ENCODE data around the gene GSDMA. TPM values are rescaled to one million over a fixed set of nuclear protein-coding genes. Genes with fewer than 3 reads are reported as not detected.

Gene GSDMA
- total RNA-seq, 1 donor from 2014 or later: 0.74 TPM

DNA sequence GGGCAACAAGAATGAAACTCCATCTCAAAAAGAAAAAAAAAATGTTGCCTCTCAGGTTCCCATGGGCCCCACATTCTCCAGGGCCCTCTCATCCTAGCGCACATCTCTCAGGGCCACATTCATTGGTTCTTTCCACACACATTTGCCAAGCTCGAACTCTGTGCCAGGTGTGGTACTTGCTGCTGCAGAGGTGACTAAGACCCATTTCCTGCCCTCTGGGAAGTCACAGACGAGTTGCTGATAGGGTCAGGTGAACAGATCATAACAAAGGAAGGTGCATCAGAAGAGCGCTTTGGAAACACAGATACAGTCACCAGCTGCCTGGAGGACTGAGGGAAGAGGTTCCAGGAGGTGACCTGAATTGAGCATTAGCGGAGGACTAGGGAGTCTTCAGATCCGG is 1.0 kb downstream of the GSDMA start:
- no peaks in the 10 kb centered on the region for H3K9me3 ChIP-seq
- peaks cover 4% of the 10 kb centered on the region for H3K4me1 ChIP-seq
- H3K36me3 ChIP-seq: no peaks in the 10 kb centered on the region
- no peaks in the 10 kb centered on the region for H3K27me3 ChIP-seq
- no peak for DNase-seq (ENCODE audit: extremely low spot score in 2 of 2)
- H3K4me3 ChIP-seq: no peak overlapping the region
- intact Hi-C loops (cut with DNase I): no loop called here
- TF ChIP-seq POLR2AphosphoS5 (IDR thresholded peaks at IDR 0.05; ENCODE audit: insufficient read depth in 1 of 2, low read depth in 1 of 2): no peak
- TF ChIP-seq, protein P1, sequence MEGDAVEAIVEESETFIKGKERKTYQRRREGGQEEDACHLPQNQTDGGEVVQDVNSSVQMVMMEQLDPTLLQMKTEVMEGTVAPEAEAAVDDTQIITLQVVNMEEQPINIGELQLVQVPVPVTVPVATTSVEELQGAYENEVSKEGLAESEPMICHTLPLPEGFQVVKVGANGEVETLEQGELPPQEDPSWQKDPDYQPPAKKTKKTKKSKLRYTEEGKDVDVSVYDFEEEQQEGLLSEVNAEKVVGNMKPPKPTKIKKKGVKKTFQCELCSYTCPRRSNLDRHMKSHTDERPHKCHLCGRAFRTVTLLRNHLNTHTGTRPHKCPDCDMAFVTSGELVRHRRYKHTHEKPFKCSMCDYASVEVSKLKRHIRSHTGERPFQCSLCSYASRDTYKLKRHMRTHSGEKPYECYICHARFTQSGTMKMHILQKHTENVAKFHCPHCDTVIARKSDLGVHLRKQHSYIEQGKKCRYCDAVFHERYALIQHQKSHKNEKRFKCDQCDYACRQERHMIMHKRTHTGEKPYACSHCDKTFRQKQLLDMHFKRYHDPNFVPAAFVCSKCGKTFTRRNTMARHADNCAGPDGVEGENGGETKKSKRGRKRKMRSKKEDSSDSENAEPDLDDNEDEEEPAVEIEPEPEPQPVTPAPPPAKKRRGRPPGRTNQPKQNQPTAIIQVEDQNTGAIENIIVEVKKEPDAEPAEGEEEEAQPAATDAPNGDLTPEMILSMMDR (IDR thresholded peaks at IDR 0.05): no peak
- no peak for TF ChIP-seq POLR2A (IDR thresholded peaks at IDR 0.05)
- H3K27ac ChIP-seq: no peak overlapping the region

DNA sequence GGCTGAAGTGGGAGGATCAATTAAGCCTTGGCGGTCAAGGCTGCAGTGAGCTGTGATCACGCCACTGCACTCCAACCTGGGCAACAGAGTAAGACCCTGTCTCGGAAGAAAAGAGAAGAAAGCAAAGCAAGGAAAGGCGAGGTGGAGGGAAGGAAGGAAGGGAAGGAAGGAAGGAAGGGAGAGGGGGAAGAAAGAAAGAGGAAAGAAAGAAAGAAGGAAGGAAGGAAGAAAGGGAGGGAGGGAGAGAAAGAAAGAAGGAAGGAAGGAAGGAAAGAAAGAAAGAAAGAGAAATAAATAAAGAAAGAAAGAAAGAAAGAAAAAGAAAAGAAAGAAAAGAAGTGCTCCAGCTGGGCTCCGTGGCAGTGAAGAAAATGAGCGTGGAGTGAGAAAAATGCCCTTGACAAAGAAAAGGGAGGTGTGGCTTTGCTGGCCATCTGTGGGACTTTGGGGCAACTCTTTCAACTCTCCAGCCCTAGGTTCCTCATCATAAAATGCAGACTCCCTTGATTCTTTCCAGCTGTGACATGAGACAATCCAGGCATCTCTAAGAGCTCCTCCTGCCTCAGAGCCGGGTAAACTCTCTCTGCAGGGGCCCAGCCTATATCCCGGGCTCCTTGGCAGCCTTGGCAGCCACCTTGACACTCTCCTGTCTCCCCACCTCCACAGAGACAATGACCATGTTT is 2.4 kb downstream of the GSDMA start:
- no peaks in the 10 kb centered on the region for H3K9me3 ChIP-seq
- H3K27me3 ChIP-seq: no peaks in the 10 kb centered on the region
- H3K4me3 ChIP-seq: no peak overlapping the region
- no peaks in the 10 kb centered on the region for H3K36me3 ChIP-seq
- TF ChIP-seq POLR2AphosphoS5 (IDR thresholded peaks at IDR 0.05; ENCODE audit: insufficient read depth in 1 of 2, low read depth in 1 of 2) (no peak), POLR2A (IDR thresholded peaks at IDR 0.05) (no peak)
- TF ChIP-seq, protein P1 (IDR thresholded peaks at IDR 0.05): no peak
- DNase-seq (ENCODE audit: extremely low spot score in 2 of 2): no peak
- intact Hi-C loops (cut with DNase I): no loop called here
- no peak overlapping the region for H3K27ac ChIP-seq
- H3K4me1 ChIP-seq: no peaks in the 10 kb centered on the region

DNA sequence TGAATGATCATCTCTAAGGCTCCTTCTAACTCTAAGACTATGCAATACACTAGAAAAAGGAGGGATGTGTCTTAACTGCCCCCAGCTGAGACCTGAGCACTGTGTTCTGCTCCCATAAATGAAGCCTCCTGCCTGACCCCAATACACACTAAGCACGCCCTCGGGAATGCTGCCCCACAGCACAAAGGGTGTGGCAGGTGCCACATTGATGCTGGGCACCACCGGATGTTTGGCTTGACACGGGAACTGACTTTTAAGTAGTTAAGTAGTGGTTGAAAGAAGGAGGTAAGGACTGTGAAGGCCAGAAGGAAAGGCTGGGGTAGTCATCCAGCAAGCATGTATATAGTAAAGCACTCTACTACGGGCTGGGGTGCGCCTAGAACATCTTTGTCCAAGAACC is 4.0 kb downstream of the GSDMA start:
- Histone ChIP-seq H3K27me3 (no peaks in the 10 kb centered on the region), H3K4me3 (no peak overlapping the region), H3K36me3 (no peaks in the 10 kb centered on the region), H3K9me3 (no peaks in the 10 kb centered on the region), H3K4me1 (no peaks in the 10 kb centered on the region), H3K27ac (no peak overlapping the region)
- intact Hi-C loops (cut with DNase I): no loop called here
- TF ChIP-seq POLR2AphosphoS5 (IDR thresholded peaks at IDR 0.05; ENCODE audit: insufficient read depth in 1 of 2, low read depth in 1 of 2): no peak
- no peak for TF ChIP-seq POLR2A (IDR thresholded peaks at IDR 0.05)
- TF ChIP-seq, protein P1 (IDR thresholded peaks at IDR 0.05): no peak
- no peak for DNase-seq (ENCODE audit: extremely low spot score in 2 of 2)

DNA sequence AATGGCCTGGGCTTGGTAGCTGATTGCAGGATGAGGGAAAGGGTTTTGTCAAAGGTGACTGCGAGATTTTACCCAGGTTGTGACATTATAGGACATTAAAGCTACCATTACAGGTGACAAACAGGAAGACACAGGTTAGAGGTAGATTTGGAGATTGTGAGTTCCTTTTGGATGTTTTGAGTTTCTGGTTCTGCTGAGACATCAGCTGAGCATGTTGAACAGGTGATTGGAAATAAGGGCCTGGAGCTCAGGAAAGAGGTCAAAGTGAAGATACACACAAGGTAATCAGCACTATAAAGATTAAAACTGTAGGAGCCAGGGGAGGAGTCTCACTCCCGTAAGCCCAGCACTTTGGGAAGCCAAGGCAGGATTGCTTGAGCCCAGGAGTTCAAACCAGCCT is 6.0 kb downstream of the GSDMA start:
- no peaks in the 10 kb centered on the region for H3K4me1 ChIP-seq
- no peaks in the 10 kb centered on the region for H3K36me3 ChIP-seq
- intact Hi-C loops (cut with DNase I): no loop called here
- no peak for DNase-seq (ENCODE audit: extremely low spot score in 2 of 2)
- no peak overlapping the region for H3K27ac ChIP-seq
- no peaks in the 10 kb centered on the region for H3K27me3 ChIP-seq
- H3K9me3 ChIP-seq: no peaks in the 10 kb centered on the region
- TF ChIP-seq POLR2AphosphoS5 (IDR thresholded peaks at IDR 0.05; ENCODE audit: insufficient read depth in 1 of 2, low read depth in 1 of 2) (no peak), POLR2A (IDR thresholded peaks at IDR 0.05) (no peak)
- TF ChIP-seq, protein P1 (IDR thresholded peaks at IDR 0.05): no peak
- H3K4me3 ChIP-seq: no peak overlapping the region

DNA sequence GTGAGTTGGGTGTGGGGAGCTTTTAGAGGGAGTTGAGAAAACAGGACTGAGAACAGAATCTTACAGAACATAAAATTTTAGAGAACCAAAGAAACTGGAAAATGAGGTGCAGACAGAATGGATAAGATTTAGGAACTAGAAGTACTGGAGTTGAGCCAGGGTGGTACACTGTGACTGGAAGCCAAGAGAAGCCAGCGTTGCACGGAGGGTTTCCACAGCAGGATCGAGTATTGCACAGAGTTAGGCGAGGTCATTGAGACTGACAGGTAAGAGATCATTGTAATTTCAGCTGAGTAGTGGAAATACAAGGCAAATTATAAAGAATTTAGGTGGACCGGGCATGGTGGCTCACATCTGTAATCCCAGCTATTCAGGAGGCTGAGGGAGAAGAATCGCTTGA is 6.6 kb downstream of the GSDMA start:
- no peaks in the 10 kb centered on the region for H3K4me1 ChIP-seq
- H3K4me3 ChIP-seq: no peak overlapping the region
- TF ChIP-seq, protein P1 (IDR thresholded peaks at IDR 0.05): no peak
- TF ChIP-seq POLR2AphosphoS5 (IDR thresholded peaks at IDR 0.05; ENCODE audit: insufficient read depth in 1 of 2, low read depth in 1 of 2) (no peak), POLR2A (IDR thresholded peaks at IDR 0.05) (no peak)
- DNase-seq (ENCODE audit: extremely low spot score in 2 of 2): no peak
- no peaks in the 10 kb centered on the region for H3K27me3 ChIP-seq
- H3K9me3 ChIP-seq: no peaks in the 10 kb centered on the region
- H3K36me3 ChIP-seq: no peaks in the 10 kb centered on the region
- no peak overlapping the region for H3K27ac ChIP-seq
- intact Hi-C loops (cut with DNase I): no loop called here

All from vagina (tissue), 2 donors.